22Rv1 (cell line): ENCODE data around the gene ADAMTS18.

ENCODE experiments used
- CTCF ChIP-seq: fragments of 450-650 bp; IDR thresholded peaks from 2 replicates; pipeline ENCODE4 v1.5.1; 2017; ENCODE audit warnings: mild to moderate bottlenecking
- ZFX ChIP-seq: fragments of 450-650 bp; IDR thresholded peaks from 2 replicates; pipeline ENCODE4 v1.6.1; 2017; ENCODE audit warnings: antibody characterized with exemption, borderline replicate concordance

GRCh38 chr16:77414752-77415231, 20.0 kb downstream of the ADAMTS18 start:
- no peak for TF ChIP-seq CTCF
- TF ChIP-seq ZFX, result no peak
